Rectal smooth muscle tissue (tissue), 1 donor: Measurements from ENCODE around the gene HPCAL1.

Experiments used
- H3K27ac ChIP-seq: one replicate; pipeline ENCODE4 v1.7.0; 2013; ENCODE audit warnings: low read depth, low read length, inconsistent platforms
- H3K27me3 ChIP-seq: one replicate; pipeline ENCODE4 v1.7.0; 2013; ENCODE audit warnings: low read length; ENCODE audit not compliant: control insufficient read depth, insufficient read depth
- H3K36me3 ChIP-seq: one replicate; pipeline ENCODE4 v1.7.0; 2013; ENCODE audit warnings: low read length; ENCODE audit not compliant: control insufficient read depth, insufficient read depth
- H3K4me1 ChIP-seq: one replicate; pipeline ENCODE4 v1.7.0; 2013; ENCODE audit warnings: low read length; ENCODE audit not compliant: control insufficient read depth, insufficient read depth
- H3K4me3 ChIP-seq: one replicate; pipeline ENCODE4 v1.7.0; 2013; ENCODE audit warnings: low read length
- H3K9ac ChIP-seq: one replicate; pipeline ENCODE4 v1.7.0; 2013; ENCODE audit warnings: low read length

The HPCAL1 gene

GRCh38 chr2:10355471-10356438, 53.1 kb downstream of the HPCAL1 start:
- Histone ChIP-seq H3K4me3 (no peak overlapping the region), H3K4me1 (no peaks in the 10 kb centered on the region), H3K27me3 (no peaks in the 10 kb centered on the region), H3K36me3 (no peaks in the 10 kb centered on the region), H3K9ac (no peak overlapping the region), H3K27ac (no peak overlapping the region)

GRCh38 chr2:10356439-10356811, 53.7 kb downstream of the HPCAL1 start:
- no peak overlapping the region for H3K27ac ChIP-seq
- H3K4me3 ChIP-seq: no peak overlapping the region
- H3K27me3 ChIP-seq: no peaks in the 10 kb centered on the region
- no peak overlapping the region for H3K9ac ChIP-seq
- H3K4me1 ChIP-seq: no peaks in the 10 kb centered on the region
- H3K36me3 ChIP-seq: no peaks in the 10 kb centered on the region

GRCh38 chr2:10357193-10358169, 54.8 kb downstream of the HPCAL1 start:
- H3K4me3 ChIP-seq: no peak overlapping the region
- no peaks in the 10 kb centered on the region for H3K4me1 ChIP-seq
- no peak overlapping the region for H3K27ac ChIP-seq
- no peaks in the 10 kb centered on the region for H3K27me3 ChIP-seq
- no peaks in the 10 kb centered on the region for H3K36me3 ChIP-seq
- H3K9ac ChIP-seq: no peak overlapping the region

GRCh38 chr2:10359246-10359645, 56.5 kb downstream of the HPCAL1 start:
- no peaks in the 10 kb centered on the region for H3K4me1 ChIP-seq
- H3K9ac ChIP-seq: no peak overlapping the region
- H3K4me3 ChIP-seq: no peak overlapping the region
- H3K27me3 ChIP-seq: no peaks in the 10 kb centered on the region
- H3K27ac ChIP-seq: no peak overlapping the region
- H3K36me3 ChIP-seq: no peaks in the 10 kb centered on the region

GRCh38 chr2:10359731-10360329, 57.1 kb downstream of the HPCAL1 start:
- no peaks in the 10 kb centered on the region for H3K4me1 ChIP-seq
- H3K9ac ChIP-seq: no peak overlapping the region
- no peak overlapping the region for H3K27ac ChIP-seq
- H3K36me3 ChIP-seq: no peaks in the 10 kb centered on the region
- no peak overlapping the region for H3K4me3 ChIP-seq
- H3K27me3 ChIP-seq: no peaks in the 10 kb centered on the region

GRCh38 chr2:10360460-10360849, 57.8 kb downstream of the HPCAL1 start:
- Histone ChIP-seq H3K27me3 (no peaks in the 10 kb centered on the region), H3K9ac (no peak overlapping the region), H3K36me3 (no peaks in the 10 kb centered on the region), H3K4me3 (no peak overlapping the region), H3K4me1 (no peaks in the 10 kb centered on the region), H3K27ac (no peak overlapping the region)

GRCh38 chr2:10360850-10361588, 58.3 kb downstream of the HPCAL1 start:
- Histone ChIP-seq H3K4me1 (no peaks in the 10 kb centered on the region), H3K27ac (no peak overlapping the region), H3K4me3 (no peak overlapping the region), H3K27me3 (no peaks in the 10 kb centered on the region), H3K9ac (no peak overlapping the region), H3K36me3 (no peaks in the 10 kb centered on the region)

- no peaks in the 10 kb centered on the region for H3K27me3 ChIP-seq
- H3K4me3 ChIP-seq: no peak overlapping the region
- H3K4me1 ChIP-seq: no peaks in the 10 kb centered on the region
- H3K27ac ChIP-seq: no peak overlapping the region
- H3K9ac ChIP-seq: no peak overlapping the region
- H3K36me3 ChIP-seq: no peaks in the 10 kb centered on the region
These were observed 59.6 kb downstream of the HPCAL1 start for GRCh38 chr2:10362096-10362897.

GRCh38 chr2:10362898-10363454, 60.3 kb downstream of the HPCAL1 start:
- Histone ChIP-seq H3K4me1 (no peaks in the 10 kb centered on the region), H3K27me3 (no peaks in the 10 kb centered on the region), H3K9ac (no peak overlapping the region), H3K36me3 (no peaks in the 10 kb centered on the region), H3K27ac (no peak overlapping the region), H3K4me3 (no peak overlapping the region)

- no peaks in the 10 kb centered on the region for H3K27me3 ChIP-seq
- H3K4me1 ChIP-seq: no peaks in the 10 kb centered on the region
- H3K36me3 ChIP-seq: no peaks in the 10 kb centered on the region
- no peak overlapping the region for H3K27ac ChIP-seq
- no peak overlapping the region for H3K9ac ChIP-seq
- H3K4me3 ChIP-seq: no peak overlapping the region
These were observed 61.3 kb downstream of the HPCAL1 start for GRCh38 chr2:10363861-10364610.
